GM12801 (cell line): ENCODE measurements around the gene ACYP1.

Experiments used
- CTCF ChIP-seq: IDR thresholded peaks from one replicate; pipeline ENCODE4 v1.5.1; 2011; ENCODE audit warnings: control low read depth; ENCODE audit not compliant: insufficient read length; ENCODE audit errors: extremely low read depth

The ACYP1 gene

GRCh38 chr14:75063491-75064204, at the start of gene ACYP1:
Gene ACYP1 (minus strand): TSS chr14:75064024. CDS start chr14:75063553, 471 bp downstream.
- TF ChIP-seq CTCF: no peak

- no peak for TF ChIP-seq CTCF
Measured at GRCh38 chr14:75109877-75110276, 46.1 kb upstream of the ACYP1 start.

GRCh38 chr14:75107186-75107585, 43.4 kb upstream of the ACYP1 start:
- no peak for TF ChIP-seq CTCF

- no peak for TF ChIP-seq CTCF
Measured at GRCh38 chr14:75101491-75101890, 37.7 kb upstream of the ACYP1 start.

GRCh38 chr14:75098682-75099081, 34.9 kb upstream of the ACYP1 start:
- no peak for TF ChIP-seq CTCF

- no peak for TF ChIP-seq CTCF
Measured at GRCh38 chr14:75098212-75098611, 34.4 kb upstream of the ACYP1 start.

- TF ChIP-seq CTCF: no peak
Measured at GRCh38 chr14:75096959-75097358, 33.1 kb upstream of the ACYP1 start.
